Mesendoderm (in vitro differentiated cells): ENCODE data around the gene CRYBA2.

Experiments used
- DNase-seq: peaks from one replicate; pipeline ENCODE4 v3.0.0; 2013
- H2AK5ac ChIP-seq: 2 replicates; pipeline ENCODE4 v1.6.1; 2013; ENCODE audit warnings: low read length, inconsistent platforms
- H2BK120ac ChIP-seq: 2 replicates; pipeline ENCODE4 v1.6.1; 2013; ENCODE audit warnings: low read depth, mild to moderate bottlenecking, low read length, moderate library complexity, mixed read lengths
- H2BK15ac ChIP-seq: replicated peaks from 2 replicates; pipeline ENCODE4 v1.6.1; 2013; ENCODE audit warnings: low read depth, mild to moderate bottlenecking, moderate library complexity
- H2BK5ac ChIP-seq: 2 replicates; pipeline ENCODE4 v1.6.1; 2013; ENCODE audit warnings: low read length, inconsistent platforms
- H3K18ac ChIP-seq: 2 replicates; pipeline ENCODE4 v1.6.1; 2013; ENCODE audit warnings: mild to moderate bottlenecking, low read length, mixed read lengths
- H3K23ac ChIP-seq: one replicate; pipeline ENCODE4 v1.6.1; 2013; ENCODE audit warnings: low read length
- H3K27ac ChIP-seq: 2 replicates; pipeline ENCODE4 v1.5.1; 2013; ENCODE audit warnings: low read depth, mild to moderate bottlenecking, inconsistent platforms, low read length, moderate library complexity
- H3K27me3 ChIP-seq: 2 replicates; pipeline ENCODE4 v1.6.1; 2013; ENCODE audit warnings: low read length, control low read depth, mild to moderate bottlenecking, inconsistent platforms; ENCODE audit not compliant: insufficient read depth, poor library complexity
- H3K36me3 ChIP-seq: 2 replicates; pipeline ENCODE4 v1.6.1; 2013; ENCODE audit warnings: low read length, inconsistent platforms; ENCODE audit not compliant: control insufficient read depth, insufficient read depth
- H3K4ac ChIP-seq: one replicate; pipeline ENCODE4 v1.6.1; 2013; ENCODE audit warnings: low read depth, mild to moderate bottlenecking, low read length, moderate library complexity
- H3K4me1 ChIP-seq: 2 replicates; pipeline ENCODE4 v1.6.1; 2013; ENCODE audit warnings: low read depth, low read length, inconsistent platforms; ENCODE audit not compliant: control insufficient read depth
- H3K4me2 ChIP-seq: 2 replicates; pipeline ENCODE4 v1.6.1; 2013; ENCODE audit warnings: low read length
- H3K4me3 ChIP-seq: 2 replicates; pipeline ENCODE4 v1.5.1; 2013; ENCODE audit warnings: mild to moderate bottlenecking, low read length
- H3K56ac ChIP-seq: one replicate; pipeline ENCODE4 v1.6.1; 2013; ENCODE audit warnings: low read length
- H3K79me1 ChIP-seq: 2 replicates; pipeline ENCODE4 v1.6.1; 2013; ENCODE audit warnings: low read length, inconsistent platforms
- H3K79me2 ChIP-seq: 2 replicates; pipeline ENCODE4 v1.6.1; 2013; ENCODE audit warnings: mild to moderate bottlenecking, low read length; ENCODE audit not compliant: control insufficient read depth, insufficient read depth
- H3K9ac ChIP-seq: 2 replicates; pipeline ENCODE4 v1.6.1; 2013; ENCODE audit warnings: low read length, inconsistent platforms
- H4K5ac ChIP-seq: one replicate; pipeline ENCODE4 v1.6.1; 2013; ENCODE audit warnings: low read length
- H4K8ac ChIP-seq: one replicate; pipeline ENCODE4 v1.6.1; 2013; ENCODE audit warnings: low read depth, mild to moderate bottlenecking, control low read depth, low read length, moderate library complexity
- WGBS: extraction: QIAGEN DNeasy Blood & Tissue Kit; methylation state at CpG from one replicate; pipeline ENCODE4 v1.1.7; 2013; ENCODE audit warnings: low lambda C conversion rate, missing lambda C conversion rate; ENCODE audit not compliant: insufficient coverage; ENCODE audit errors: extremely low coverage; 5-methylcytosine and 5-hydroxymethylcytosine counted together

Gene CRYBA2

GRCh38 chr2:218990612-218991011, 2.6 kb downstream of the CRYBA2 start:
- WGBS, result no CpG with 5 or more reads among the region's 6 CpGs
- DNase-seq, result no peak
- Histone ChIP-seq H2BK5ac (no peak overlapping the region), H3K79me1 (no peaks in the 10 kb centered on the region), H3K56ac (no peak overlapping the region), H3K9ac (no peak overlapping the region), H2BK15ac (no peak overlapping the region), H3K4me3 (no peak overlapping the region), H3K4me1 (peaks cover 5% of the 10 kb centered on the region), H3K18ac (no peak overlapping the region), H3K4ac (no peak overlapping the region), H3K27me3 (peaks cover 86% of the 10 kb centered on the region), H3K4me2 (no peak overlapping the region), H3K23ac (no peak overlapping the region), H3K36me3 (no peaks in the 10 kb centered on the region), H2BK120ac (no peak overlapping the region), H2AK5ac (no peak overlapping the region), H4K8ac (no peak overlapping the region), H4K5ac (no peak overlapping the region), H3K27ac (no peak overlapping the region), H3K79me2 (no peaks in the 10 kb centered on the region)

DNA sequence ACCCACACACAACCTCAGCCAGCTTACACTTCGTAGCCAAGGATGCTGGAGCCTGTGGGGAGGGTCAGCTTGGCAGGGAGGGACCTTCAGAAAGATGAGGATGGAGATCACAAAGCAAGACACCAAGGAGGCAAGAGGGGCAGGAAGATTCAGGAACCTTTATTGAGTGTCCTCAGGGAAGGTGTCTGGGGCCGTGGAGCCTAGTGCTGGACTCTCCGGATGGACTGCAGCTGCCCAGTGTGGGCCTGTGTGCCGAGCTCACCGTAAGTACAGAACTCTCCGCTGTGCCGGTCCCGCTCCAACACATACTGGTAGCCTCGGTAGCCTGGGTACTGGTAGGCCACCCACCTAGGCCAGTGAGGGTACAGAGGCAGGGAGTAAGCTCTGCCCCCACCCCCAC, 3.2 kb downstream of the CRYBA2 start:
- H2BK15ac ChIP-seq, result no peak overlapping the region
- H3K4ac ChIP-seq, result no peak overlapping the region
- H3K79me1 ChIP-seq, result no peaks in the 10 kb centered on the region
- H3K36me3 ChIP-seq, result no peaks in the 10 kb centered on the region
- H2AK5ac ChIP-seq, result no peak overlapping the region
- H3K4me2 ChIP-seq, result no peak overlapping the region
- DNase-seq, result no peak
- H3K4me1 ChIP-seq, result peaks cover 5% of the 10 kb centered on the region
- no peak overlapping the region for H3K56ac ChIP-seq
- no peak overlapping the region for H2BK5ac ChIP-seq
- no peak overlapping the region for H3K18ac ChIP-seq
- no peak overlapping the region for H4K8ac ChIP-seq
- no peak overlapping the region for H2BK120ac ChIP-seq
- H3K9ac ChIP-seq, result no peak overlapping the region
- H3K79me2 ChIP-seq, result no peaks in the 10 kb centered on the region
- no peak overlapping the region for H4K5ac ChIP-seq
- WGBS, result no CpG with 5 or more reads among the region's 9 CpGs
- no peak overlapping the region for H3K23ac ChIP-seq
- no peak overlapping the region for H3K27ac ChIP-seq
- no peak overlapping the region for H3K4me3 ChIP-seq
- H3K27me3 ChIP-seq, result peaks cover 81% of the 10 kb centered on the region

- WGBS, result no CpG with 5 or more reads among the region's 2 CpGs
- no peak overlapping the region for H3K27ac ChIP-seq
These were observed 4.6 kb downstream of the CRYBA2 start for GRCh38 chr2:218988650-218989049.

DNA sequence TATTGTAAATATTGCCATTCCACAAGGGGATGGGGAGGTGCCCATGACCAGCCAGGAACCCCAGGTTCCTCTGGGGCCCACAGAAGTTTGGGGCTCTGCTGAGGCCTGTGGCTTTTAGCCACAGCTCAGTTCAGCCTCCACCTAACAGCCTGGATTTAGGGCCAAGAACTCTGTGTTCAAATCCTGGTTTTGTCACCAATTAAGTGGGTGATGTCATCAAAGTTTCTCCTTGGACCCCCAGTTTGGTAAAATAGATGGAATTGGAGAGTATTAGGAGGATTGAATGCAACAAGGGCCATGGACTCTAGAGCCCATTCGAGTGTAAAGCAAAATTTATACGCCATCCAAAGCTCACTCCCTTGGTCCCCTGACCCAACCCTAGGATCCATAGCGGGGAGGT, 5.1 kb downstream of the CRYBA2 start:
- no peak for DNase-seq
- Histone ChIP-seq H3K36me3 (no peaks in the 10 kb centered on the region), H2AK5ac (no peak overlapping the region), H3K4me1 (no peaks in the 10 kb centered on the region), H3K27ac (no peak overlapping the region), H3K23ac (no peak overlapping the region), H3K4me2 (no peak overlapping the region), H3K27me3 (peaks cover 78% of the 10 kb centered on the region), H3K18ac (no peak overlapping the region), H2BK120ac (no peak overlapping the region), H3K4me3 (no peak overlapping the region), H4K8ac (no peak overlapping the region), H3K9ac (no peak overlapping the region), H2BK15ac (no peak overlapping the region), H3K79me1 (no peaks in the 10 kb centered on the region), H3K79me2 (no peaks in the 10 kb centered on the region), H3K56ac (no peak overlapping the region), H4K5ac (no peak overlapping the region), H2BK5ac (no peak overlapping the region), H3K4ac (no peak overlapping the region)
- whole genome bisulfite sequencing, result no CpG with 5 or more reads among the region's 3 CpGs

More at GRCh38 chr2:218988650-218989049, 4.6 kb downstream of the CRYBA2 start:
- Histone ChIP-seq H3K27me3 (peaks cover 78% of the 10 kb centered on the region), H3K23ac (no peak overlapping the region), H3K79me2 (no peaks in the 10 kb centered on the region), H4K5ac (no peak overlapping the region), H3K18ac (no peak overlapping the region), H3K79me1 (no peaks in the 10 kb centered on the region), H3K4me1 (peaks cover 2% of the 10 kb centered on the region), H2BK5ac (no peak overlapping the region), H2BK15ac (no peak overlapping the region), H2BK120ac (no peak overlapping the region), H4K8ac (no peak overlapping the region), H3K4ac (no peak overlapping the region), H3K4me2 (no peak overlapping the region), H2AK5ac (no peak overlapping the region), H3K9ac (no peak overlapping the region), H3K4me3 (no peak overlapping the region), H3K36me3 (no peaks in the 10 kb centered on the region), H3K56ac (no peak overlapping the region)
- no peak for DNase-seq

DNA sequence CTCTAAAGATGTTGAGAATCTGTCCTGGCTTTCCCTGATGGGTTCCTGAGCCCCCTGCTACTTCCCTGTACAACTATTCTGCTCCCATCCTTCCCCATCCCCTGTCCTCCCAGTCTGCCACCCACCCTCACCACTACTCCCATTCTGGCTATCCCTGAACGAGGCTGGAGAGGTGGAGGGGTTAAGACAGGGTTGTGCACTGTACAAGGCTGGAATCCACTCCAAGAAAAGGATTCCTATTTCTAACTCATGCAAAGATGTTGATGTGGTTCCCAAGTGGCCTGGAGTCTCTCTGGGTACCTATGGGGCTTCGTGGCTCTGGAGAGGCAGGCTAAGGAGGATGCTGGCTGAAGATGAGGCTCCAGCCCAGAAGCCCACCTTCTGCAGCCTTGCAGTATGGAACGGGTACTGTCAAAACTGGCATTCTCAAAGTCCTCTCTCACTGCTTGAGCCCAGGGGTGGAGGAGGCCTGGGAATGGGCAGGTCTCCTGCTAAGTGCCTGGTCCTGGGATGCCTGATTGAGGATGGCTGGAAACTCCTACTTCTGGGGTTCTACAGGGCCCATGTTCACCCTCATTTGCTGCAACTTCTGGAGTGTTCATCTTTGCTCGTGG, 7.0 kb downstream of the CRYBA2 start:
- Histone ChIP-seq H3K27me3 (peaks cover 78% of the 10 kb centered on the region), H2BK15ac (no peak overlapping the region), H3K27ac (no peak overlapping the region), H3K79me1 (no peaks in the 10 kb centered on the region), H3K79me2 (no peaks in the 10 kb centered on the region), H3K56ac (no peak overlapping the region), H2BK5ac (no peak overlapping the region), H3K4me2 (no peak overlapping the region), H4K8ac (no peak overlapping the region), H3K36me3 (no peaks in the 10 kb centered on the region), H3K23ac (no peak overlapping the region), H2BK120ac (no peak overlapping the region), H3K9ac (no peak overlapping the region), H4K5ac (no peak overlapping the region), H3K4me3 (no peak overlapping the region), H2AK5ac (no peak overlapping the region), H3K4me1 (no peaks in the 10 kb centered on the region), H3K4ac (no peak overlapping the region), H3K18ac (no peak overlapping the region)
- no peak for DNase-seq
- no CpG with 5 or more reads among the region's 4 CpGs for WGBS
